Inferior parietal cortex (tissue), 1 donor: ENCODE measurements around the gene CASP8AP2.
"Not testable (repeated sequence)": the region's sequence is repeated elsewhere in the genome, so short reads cannot be mapped to it uniquely, and the experiment has no call there.

ENCODE experiments used
- DNase-seq: peaks from one replicate; pipeline ENCODE4 v3.0.0-alpha.2; 2016; ENCODE audit errors: extremely low spot score

Gene CASP8AP2

GRCh38 chr6:89887452-89888137, 57.9 kb downstream of the CASP8AP2 start:
- DNase-seq, result no peak

GRCh38 chr6:89888138-89888514, 58.4 kb downstream of the CASP8AP2 start:
- DNase-seq, result no peak

DNA sequence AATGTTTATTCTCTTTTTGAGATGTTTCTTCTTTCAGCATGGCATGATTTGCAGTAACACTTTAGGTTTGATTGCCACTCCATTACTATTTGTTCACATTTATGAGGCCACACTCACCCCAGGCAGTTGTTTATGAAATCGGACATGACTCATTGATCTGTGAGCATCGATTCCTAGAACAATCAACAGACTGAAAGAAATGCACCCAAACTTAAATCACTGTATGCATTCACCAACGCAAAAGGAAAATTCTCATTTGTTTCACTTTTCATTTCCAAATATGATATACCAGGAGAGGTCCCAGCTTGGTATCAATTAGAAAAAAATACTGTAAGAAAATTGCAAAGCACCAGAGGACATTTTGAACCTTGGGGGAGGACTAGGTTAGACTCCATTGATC, 59.2 kb downstream of the CASP8AP2 start:
- no peak for DNase-seq

DNA sequence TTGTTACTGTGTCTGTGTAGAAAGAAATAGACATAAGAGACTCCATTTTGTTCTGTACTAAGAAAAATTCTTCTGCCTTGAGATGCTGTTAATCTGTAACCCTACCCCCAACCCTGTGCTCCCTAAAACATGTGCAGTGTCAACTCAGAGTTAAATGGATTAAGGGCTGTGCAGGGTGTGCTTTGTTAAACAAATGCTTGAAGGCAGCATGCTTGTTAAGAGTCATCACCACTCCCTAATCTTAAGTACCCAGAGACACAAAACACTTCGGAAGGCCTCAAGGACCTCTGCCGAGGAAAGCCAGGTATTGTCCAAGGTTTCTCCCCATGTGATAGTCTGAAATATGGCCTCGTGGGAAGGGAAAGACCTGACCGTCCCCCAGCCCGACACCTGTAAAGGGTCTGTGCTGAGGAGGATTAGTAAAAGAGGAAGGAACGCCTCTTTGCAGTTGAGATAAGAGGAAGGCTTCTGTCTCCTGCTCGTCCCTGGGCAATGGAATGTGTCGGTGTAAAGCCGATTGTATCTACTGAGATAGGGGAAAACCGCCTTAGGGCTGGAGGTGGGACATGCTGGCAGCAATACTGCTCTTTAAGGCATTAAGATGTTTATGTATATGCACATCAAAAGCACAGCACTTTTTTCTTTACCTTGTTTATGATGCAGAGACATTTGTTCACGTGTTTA, 61.3 kb downstream of the CASP8AP2 start:
- not testable (repeated sequence) for DNase-seq

DNA sequence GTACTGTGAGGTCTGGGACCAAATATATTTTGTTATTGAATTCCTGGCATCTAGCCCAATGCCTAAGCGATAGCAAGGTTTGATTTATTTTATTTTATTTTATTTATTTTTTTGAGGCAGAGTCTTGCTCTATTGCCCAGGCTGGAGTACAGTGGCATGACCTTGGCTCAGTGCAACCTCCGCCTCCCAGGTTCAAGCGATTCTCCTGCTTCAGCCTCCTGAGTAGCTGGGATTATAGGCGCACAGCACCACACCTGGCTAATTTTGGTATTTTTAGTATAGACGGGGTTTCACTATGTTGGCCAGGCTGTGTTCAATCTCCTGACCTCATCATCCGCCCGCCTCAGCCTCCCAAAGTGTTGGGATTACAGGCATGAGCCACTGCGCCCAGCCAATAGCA, 62.9 kb downstream of the CASP8AP2 start:
- not testable (repeated sequence) for DNase-seq

GRCh38 chr6:89894169-89894568, 64.5 kb downstream of the CASP8AP2 start, which contains the start of gene GJA10:
GJA10 (plus strand) TSS chr6:89894469; CDS start chr6:89894469, 0 bp downstream.
- no peak for DNase-seq

DNA sequence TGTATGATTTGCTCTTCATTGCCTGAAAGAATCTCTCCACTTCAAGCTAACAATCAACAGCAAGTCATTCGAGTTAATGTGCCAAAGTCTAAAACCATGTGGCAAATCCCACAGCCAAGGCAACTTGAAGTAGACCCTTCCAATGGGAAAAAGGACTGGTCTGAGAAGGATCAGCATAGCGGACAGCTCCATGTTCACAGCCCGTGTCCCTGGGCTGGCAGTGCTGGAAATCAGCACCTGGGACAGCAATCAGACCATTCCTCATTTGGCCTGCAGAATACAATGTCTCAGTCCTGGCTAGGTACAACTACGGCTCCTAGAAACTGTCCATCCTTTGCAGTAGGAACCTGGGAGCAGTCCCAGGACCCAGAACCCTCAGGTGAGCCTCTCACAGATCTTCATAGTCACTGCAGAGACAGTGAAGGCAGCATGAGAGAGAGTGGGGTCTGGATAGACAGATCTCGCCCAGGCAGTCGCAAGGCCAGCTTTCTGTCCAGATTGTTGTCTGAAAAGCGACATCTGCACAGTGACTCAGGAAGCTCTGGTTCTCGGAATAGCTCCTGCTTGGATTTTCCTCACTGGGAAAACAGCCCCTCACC, 65.7 kb downstream of the CASP8AP2 start:
- DNase-seq, result no peak

DNA sequence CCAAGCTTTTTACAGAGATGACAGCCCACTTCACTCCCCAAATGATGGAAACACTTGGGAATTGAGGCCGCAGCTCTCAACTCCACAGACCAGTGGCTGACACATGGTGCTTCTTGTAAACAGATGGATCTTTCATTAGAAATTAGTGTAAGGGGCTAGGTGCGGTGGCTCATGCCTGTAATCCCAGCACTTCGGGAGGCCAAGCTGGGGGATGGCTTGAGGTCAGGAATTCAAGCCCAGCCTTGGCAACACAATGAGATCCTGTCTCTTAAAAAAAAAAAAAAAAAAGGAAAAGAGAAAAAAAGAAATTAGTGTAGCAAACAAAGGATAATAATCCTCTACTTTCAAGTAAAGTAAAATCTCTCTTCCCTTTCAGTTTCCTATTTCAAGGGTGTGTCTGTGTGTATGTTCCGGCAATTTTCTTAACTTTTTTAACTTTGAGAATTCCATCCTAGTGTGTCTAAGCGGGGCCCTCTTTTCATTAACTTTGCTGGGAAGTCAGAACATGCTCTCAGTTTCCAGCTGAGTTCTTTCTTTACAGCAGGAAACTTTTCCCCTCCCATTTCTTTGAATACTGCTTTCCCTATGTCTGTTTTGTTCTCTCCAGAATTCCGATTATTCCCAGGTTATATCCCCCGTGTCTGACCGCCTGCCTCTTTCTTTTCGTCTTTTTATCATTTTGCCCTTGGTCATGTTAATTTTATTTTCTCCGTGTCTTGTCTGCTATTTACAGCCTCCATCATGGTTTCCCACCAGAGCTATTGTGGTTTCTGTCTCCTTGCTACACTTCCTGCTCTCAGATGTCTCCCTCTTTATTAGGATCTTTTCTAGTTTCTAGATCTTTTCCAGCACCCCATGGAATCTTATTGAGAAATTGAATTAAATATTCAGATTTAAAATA, 80.6 kb downstream of the CASP8AP2 start:
- not testable (repeated sequence) for DNase-seq

DNA sequence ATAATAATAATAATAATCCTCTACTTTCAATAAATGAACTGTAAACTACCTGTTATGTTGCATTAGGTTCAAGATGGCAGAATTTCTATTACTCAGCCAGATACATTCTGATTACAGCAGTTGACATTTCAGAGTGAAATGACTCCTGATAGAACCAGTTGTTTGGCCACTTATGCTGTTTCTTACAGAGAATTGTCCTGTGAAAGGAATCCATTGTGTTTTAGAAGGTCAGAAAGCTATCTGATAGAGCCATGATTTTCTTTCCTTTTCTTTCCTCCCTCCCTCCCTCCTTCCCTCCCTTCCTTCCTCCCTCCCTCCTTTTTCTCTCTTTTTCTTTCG, 81.2 kb downstream of the CASP8AP2 start:
- no peak for DNase-seq

GRCh38 chr6:89916136-89916920, 86.6 kb downstream of the CASP8AP2 start:
- no peak for DNase-seq

DNA sequence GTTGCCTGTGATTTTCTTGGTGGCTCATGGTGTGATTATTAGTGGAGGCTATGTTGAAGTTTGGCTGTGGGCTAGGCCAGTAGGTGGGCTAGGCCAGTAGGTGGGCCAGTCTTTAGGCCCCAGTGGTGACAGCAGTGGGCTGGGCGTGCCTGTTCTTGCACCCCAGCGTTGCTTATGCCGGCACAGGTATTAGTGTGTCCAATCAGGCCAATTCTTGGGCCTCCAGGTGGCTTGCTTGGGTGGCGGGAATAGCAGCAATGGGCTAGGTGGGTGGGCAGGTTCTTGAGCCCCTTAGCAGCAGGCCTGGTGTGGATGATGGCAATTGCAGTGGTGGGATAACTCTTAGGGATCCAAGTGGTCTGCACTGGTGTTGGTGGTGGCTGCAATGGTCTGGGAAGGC, 87.5 kb downstream of the CASP8AP2 start:
- no peak for DNase-seq

- no peak for DNase-seq
These were observed 88.2 kb downstream of the CASP8AP2 start for GRCh38 chr6:89917801-89918366.
